Measurements from ENCODE around the gene MS4A12. TPM values are rescaled to one million over a fixed set of nuclear protein-coding genes. Genes with fewer than 3 reads are reported as not detected.
"Not testable (repeated sequence)": the region's sequence is repeated elsewhere in the genome, so short reads cannot be mapped to it uniquely, and the experiment has no call there.

The MS4A12 gene
- total and polyA plus RNA-seq, 9 of the 15 experiments (the other 6 are each of a cell fraction or from before 2014, with no cell fraction given), result not detected

- ATAC-seq; H3K9me3 ChIP-seq (replicated peaks; ENCODE audit: control insufficient read depth, insufficient read depth, low read depth, low read length); H4K20me1 ChIP-seq (replicated peaks; ENCODE audit: control insufficient read depth, insufficient read depth, low read length); POLR2A ChIA-PET; intact Hi-C loops (cut with micrococcal nuclease); BruUV-seq (replicated peaks); H3K4me1 ChIP-seq (replicated peaks in 1 of 2; ENCODE audit: control insufficient read depth in 2 of 2, insufficient read depth in 2 of 2, low read length in 2 of 2); DNase-seq (ENCODE audit: extremely low read depth in 1 of 4, low spot score in 3 of 4); CTCF ChIA-PET (ENCODE audit: low intra/inter-chr PET ratio); FAIRE-seq; H3K4me3 ChIP-seq; in situ Hi-C loops (cut with MboI); H3K79me2 ChIP-seq (ENCODE audit: control insufficient read depth, insufficient read depth, low read length); H3K9me1 ChIP-seq (ENCODE audit: control insufficient read depth, insufficient read depth, low read length); H2AFZ ChIP-seq (ENCODE audit: low read depth, low read length); H3K27ac ChIP-seq (ENCODE audit: extremely low read depth, low read depth, low read length); H3K27me3 ChIP-seq (ENCODE audit: control insufficient read depth in 2 of 2, insufficient read depth in 2 of 2, low read length in 2 of 2); H3K9ac ChIP-seq (ENCODE audit: insufficient read depth in 1 of 2, low read depth in 2 of 2, low read length in 2 of 2); H3K36me3 ChIP-seq (ENCODE audit: control insufficient read depth, insufficient read depth, low read length); H3K4me2 ChIP-seq (ENCODE audit: insufficient read depth, low read length): not testable (repeated sequence)
- WGBS (ENCODE audit: insufficient coverage, low coverage, missing lambda C conversion rate), result 32% methylated on average over 5 of the region's 32 CpGs
These were observed 41.4 kb upstream of the MS4A12 start for GRCh38 chr11:60451185-60451584.

- Histone ChIP-seq H3K4me3 (no peak overlapping the region), H3K4me1 (replicated peaks in 1 of 2; ENCODE audit: control insufficient read depth in 2 of 2, insufficient read depth in 2 of 2, low read length in 2 of 2) (no peaks in the 10 kb centered on the region), H3K27ac (ENCODE audit: extremely low read depth, low read depth, low read length) (no peak overlapping the region), H3K9me3 (replicated peaks; ENCODE audit: control insufficient read depth, insufficient read depth, low read depth, low read length) (no peaks in the 10 kb centered on the region), H2AFZ (ENCODE audit: low read depth, low read length) (no peak overlapping the region), H4K20me1 (replicated peaks; ENCODE audit: control insufficient read depth, insufficient read depth, low read length) (no peaks in the 10 kb centered on the region), H3K9me1 (ENCODE audit: control insufficient read depth, insufficient read depth, low read length) (no peaks in the 10 kb centered on the region), H3K79me2 (ENCODE audit: control insufficient read depth, insufficient read depth, low read length) (no peaks in the 10 kb centered on the region), H3K9ac (ENCODE audit: insufficient read depth in 1 of 2, low read depth in 2 of 2, low read length in 2 of 2) (no peak overlapping the region), H3K4me2 (ENCODE audit: insufficient read depth, low read length) (no peak overlapping the region), H3K36me3 (ENCODE audit: control insufficient read depth, insufficient read depth, low read length) (no peaks in the 10 kb centered on the region), H3K27me3 (ENCODE audit: control insufficient read depth in 2 of 2, insufficient read depth in 2 of 2, low read length in 2 of 2) (no peaks in the 10 kb centered on the region)
- intact Hi-C loops (cut with micrococcal nuclease) (no loop called here), in situ Hi-C loops (cut with MboI) (no loop called here)
- DNase-seq (ENCODE audit: extremely low read depth in 1 of 4, low spot score in 3 of 4) (no peak), FAIRE-seq (no peak), ATAC-seq (no peak)
- no peak for TF ChIP-seq RBM14 (IDR thresholded peaks at IDR 0.05; ENCODE audit: borderline replicate concordance, insufficient read depth, low read depth, low read length)
- no peak for TF ChIP-seq HNRNPL (IDR thresholded peaks at IDR 0.05; ENCODE audit: low read depth, low read length)
- TF ChIP-seq SAFB2 (IDR thresholded peaks at IDR 0.05; ENCODE audit: borderline replicate concordance, low read depth, low read length, severe bottlenecking), result no peak
- TF ChIP-seq KLF16 (IDR thresholded peaks at IDR 0.05), result no peak
- no peak for TF ChIP-seq RFX1 (IDR thresholded peaks at IDR 0.05)
- TF ChIP-seq MAFG (tag; conservative IDR thresholded peaks at IDR 0.05), result no peak
- TF ChIP-seq TCF7 (IDR thresholded peaks at IDR 0.05; ENCODE audit: borderline replicate concordance), result no peak
- no peak for TF ChIP-seq ELK1 (CRISPR knock-in tag; IDR thresholded peaks at IDR 0.05)
- no peak for TF ChIP-seq ZNF175 (CRISPR knock-in tag; IDR thresholded peaks at IDR 0.05; ENCODE audit: low read depth)
- no peak for TF ChIP-seq POLR2AphosphoS5 (IDR thresholded peaks at IDR 0.05; ENCODE audit: control insufficient read depth, insufficient read depth, low read depth, low read length)
- TF ChIP-seq ATF7 (IDR thresholded peaks at IDR 0.05), result no peak
- CTCF ChIA-PET (ENCODE audit: low intra/inter-chr PET ratio), result no interaction called here
- POLR2A ChIA-PET, result no interaction called here
- BruUV-seq (replicated peaks), result no TSS peak
These were observed 38.4 kb upstream of the MS4A12 start for GRCh38 chr11:60454212-60454611.

All from K562 (cell line).